HFFc6 (cell line): ENCODE measurements around the gene SIRPA. TPM values are rescaled to one million over a fixed set of nuclear protein-coding genes. Genes with fewer than 3 reads are reported as not detected.
A peak's percentile ranks its signal among the peaks of the same experiment; 100 is the strongest.

Experiments used
- DNase-seq: peaks from one replicate; pipeline ENCODE4 v3.0.0-alpha.2; 2018
- H3K27ac Mint-ChIP-seq: 2 replicates; pipeline ENCODE4 v1.8.0; 2020; ENCODE audit warnings: mild to moderate bottlenecking, mixed read lengths
- H3K27me3 Mint-ChIP-seq: 2 replicates; pipeline ENCODE4 v1.8.0; 2021; ENCODE audit warnings: mild to moderate bottlenecking, moderate library complexity, mixed read lengths; ENCODE audit not compliant: insufficient read depth
- H3K36me3 Mint-ChIP-seq: 2 replicates; pipeline ENCODE4 v1.8.0; 2021; ENCODE audit warnings: low read depth, mixed read lengths
- H3K4me1 Mint-ChIP-seq: 2 replicates; pipeline ENCODE4 v1.8.0; 2020; ENCODE audit warnings: low read depth, mixed read lengths
- H3K4me3 Mint-ChIP-seq: 2 replicates; pipeline ENCODE4 v1.8.0; 2020; ENCODE audit warnings: mild to moderate bottlenecking, moderate library complexity, mixed read lengths
- H3K9me3 Mint-ChIP-seq: 2 replicates; pipeline ENCODE4 v1.8.0; 2020; ENCODE audit warnings: mild to moderate bottlenecking, mixed read lengths
- total RNA-seq, 6 experiments: library from RNA; stranded (reverse); fragmentation: NEBNext Ultra II Directional; extraction: Animal tissue kit (Norgen Biotek cat#: 25700); gene quantifications; 2 replicates in 1 of 6; 3 replicates in 5 of 6; pipeline ENCODE4 v1.2.3, GENCODE V29; 2021
- TF ChIP-seq, protein P1 (sequence below): fragments of 200-600 bp; sonication (generic); IDR thresholded peaks from 2 replicates; pipeline ENCODE4 v1.5.0; 2021; ENCODE audit warnings: antibody characterized with exemption, mild to moderate bottlenecking

Gene SIRPA
- total RNA-seq, 6 experiments from 2014 or later: 44.0 to 66.2 (median 47.5) TPM

DNA sequence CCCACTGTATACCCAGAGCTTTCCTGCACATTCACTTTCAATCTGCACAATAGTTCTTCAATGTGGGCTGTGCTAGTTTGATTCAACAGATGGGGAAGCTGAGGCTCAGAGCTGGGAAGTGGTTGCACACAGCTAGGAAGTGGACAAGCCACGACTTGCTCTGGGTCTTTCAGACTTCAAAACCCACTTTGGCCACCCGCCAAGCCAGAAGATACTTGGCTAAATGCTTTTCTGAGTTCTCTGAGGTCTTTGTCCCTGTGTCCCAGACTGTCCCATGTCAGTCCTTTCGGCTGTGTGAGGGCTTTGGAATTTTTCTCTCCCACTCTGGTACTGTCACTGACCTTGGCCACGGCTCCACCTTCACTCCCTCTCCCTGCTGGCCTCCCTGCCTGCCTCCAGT, 88.1 kb downstream of the SIRPA start:
- H3K27ac Mint-ChIP-seq: no peak overlapping the region
- peaks cover 32% of the 10 kb centered on the region for H3K27me3 Mint-ChIP-seq
- H3K4me1 Mint-ChIP-seq: peaks cover 6% of the 10 kb centered on the region; the same call in 1 of the 2 replicates
- DNase-seq: no peak
- TF ChIP-seq, protein P1, sequence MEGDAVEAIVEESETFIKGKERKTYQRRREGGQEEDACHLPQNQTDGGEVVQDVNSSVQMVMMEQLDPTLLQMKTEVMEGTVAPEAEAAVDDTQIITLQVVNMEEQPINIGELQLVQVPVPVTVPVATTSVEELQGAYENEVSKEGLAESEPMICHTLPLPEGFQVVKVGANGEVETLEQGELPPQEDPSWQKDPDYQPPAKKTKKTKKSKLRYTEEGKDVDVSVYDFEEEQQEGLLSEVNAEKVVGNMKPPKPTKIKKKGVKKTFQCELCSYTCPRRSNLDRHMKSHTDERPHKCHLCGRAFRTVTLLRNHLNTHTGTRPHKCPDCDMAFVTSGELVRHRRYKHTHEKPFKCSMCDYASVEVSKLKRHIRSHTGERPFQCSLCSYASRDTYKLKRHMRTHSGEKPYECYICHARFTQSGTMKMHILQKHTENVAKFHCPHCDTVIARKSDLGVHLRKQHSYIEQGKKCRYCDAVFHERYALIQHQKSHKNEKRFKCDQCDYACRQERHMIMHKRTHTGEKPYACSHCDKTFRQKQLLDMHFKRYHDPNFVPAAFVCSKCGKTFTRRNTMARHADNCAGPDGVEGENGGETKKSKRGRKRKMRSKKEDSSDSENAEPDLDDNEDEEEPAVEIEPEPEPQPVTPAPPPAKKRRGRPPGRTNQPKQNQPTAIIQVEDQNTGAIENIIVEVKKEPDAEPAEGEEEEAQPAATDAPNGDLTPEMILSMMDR: no peak
- no peaks in the 10 kb centered on the region for H3K9me3 Mint-ChIP-seq
- H3K36me3 Mint-ChIP-seq: no peaks in the 10 kb centered on the region
- no peak overlapping the region for H3K4me3 Mint-ChIP-seq

DNA sequence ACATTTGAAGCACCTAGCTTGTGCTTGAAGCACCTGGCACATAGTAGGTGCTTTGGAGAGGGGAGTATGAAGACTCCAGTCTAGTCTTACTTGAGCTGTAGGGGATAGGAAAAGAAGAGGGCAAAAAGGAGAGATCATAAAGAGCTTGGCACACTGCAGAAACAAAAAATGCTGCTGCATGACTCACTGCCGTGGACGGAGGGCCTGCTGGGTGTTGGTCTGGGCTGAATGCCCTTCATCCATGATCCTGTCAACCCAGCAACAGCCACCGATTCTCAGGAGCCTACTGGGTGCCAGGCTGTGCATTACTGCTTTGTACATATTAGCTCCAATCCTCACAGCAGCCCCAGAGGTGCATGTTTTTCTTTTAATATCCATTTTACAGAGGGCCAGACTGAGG, 92.6 kb downstream of the SIRPA start:
- no peak overlapping the region for H3K4me3 Mint-ChIP-seq
- DNase-seq: peak; percentile 10
- H3K27me3 Mint-ChIP-seq: peaks cover 46% of the 10 kb centered on the region
- H3K27ac Mint-ChIP-seq: no peak overlapping the region
- TF ChIP-seq, protein P1: no peak
- H3K9me3 Mint-ChIP-seq: no peaks in the 10 kb centered on the region
- H3K4me1 Mint-ChIP-seq: peaks cover 6% of the 10 kb centered on the region; the same call in 1 of the 2 replicates
- H3K36me3 Mint-ChIP-seq: no peaks in the 10 kb centered on the region

Other genes with a start within 250 kb of the SIRPA start
- not detected for gene SIRPG, start 237.6 kb upstream of the SIRPA start, total RNA-seq
- gene PDYN, start 98.7 kb downstream of the SIRPA start, total RNA-seq: not detected
- gene STK35, start 206.4 kb downstream of the SIRPA start, total RNA-seq: 10 to 100 TPM; 14.0 to 16.7 (median 15.1) TPM